ENCODE results near the gene KIR3DL1.

DNA sequence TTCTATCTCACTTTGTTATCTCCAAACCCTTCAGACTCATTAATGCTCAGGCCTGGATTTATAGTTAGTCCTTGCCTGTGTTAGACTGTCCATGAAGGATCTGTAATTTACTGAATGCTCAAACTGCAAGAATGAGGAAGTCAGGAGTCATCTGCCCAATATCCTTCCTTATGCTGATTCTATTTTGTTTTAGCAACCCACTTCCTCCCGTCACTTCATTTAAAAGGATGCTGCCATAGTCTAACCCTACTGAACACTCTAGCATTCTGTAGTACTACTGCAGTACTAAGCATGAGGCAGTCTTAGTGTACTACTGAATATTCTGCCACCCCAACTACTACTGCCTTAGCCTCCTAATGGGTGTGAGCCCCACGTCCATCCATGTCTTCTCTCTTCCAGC lies 59.2 kb downstream of the KIR3DL1 start:
- TF ChIP-seq, protein P1, sequence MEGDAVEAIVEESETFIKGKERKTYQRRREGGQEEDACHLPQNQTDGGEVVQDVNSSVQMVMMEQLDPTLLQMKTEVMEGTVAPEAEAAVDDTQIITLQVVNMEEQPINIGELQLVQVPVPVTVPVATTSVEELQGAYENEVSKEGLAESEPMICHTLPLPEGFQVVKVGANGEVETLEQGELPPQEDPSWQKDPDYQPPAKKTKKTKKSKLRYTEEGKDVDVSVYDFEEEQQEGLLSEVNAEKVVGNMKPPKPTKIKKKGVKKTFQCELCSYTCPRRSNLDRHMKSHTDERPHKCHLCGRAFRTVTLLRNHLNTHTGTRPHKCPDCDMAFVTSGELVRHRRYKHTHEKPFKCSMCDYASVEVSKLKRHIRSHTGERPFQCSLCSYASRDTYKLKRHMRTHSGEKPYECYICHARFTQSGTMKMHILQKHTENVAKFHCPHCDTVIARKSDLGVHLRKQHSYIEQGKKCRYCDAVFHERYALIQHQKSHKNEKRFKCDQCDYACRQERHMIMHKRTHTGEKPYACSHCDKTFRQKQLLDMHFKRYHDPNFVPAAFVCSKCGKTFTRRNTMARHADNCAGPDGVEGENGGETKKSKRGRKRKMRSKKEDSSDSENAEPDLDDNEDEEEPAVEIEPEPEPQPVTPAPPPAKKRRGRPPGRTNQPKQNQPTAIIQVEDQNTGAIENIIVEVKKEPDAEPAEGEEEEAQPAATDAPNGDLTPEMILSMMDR (IDR thresholded peaks at IDR 0.05): no peak
- no peak for TF ChIP-seq EZH2 (IDR thresholded peaks at IDR 0.05)
- TF ChIP-seq EZH2phosphoT487 (IDR thresholded peaks at IDR 0.05): no peak
